ENCODE data around the gene RAD51B. TPM values are rescaled to one million over a fixed set of nuclear protein-coding genes. Genes with fewer than 3 reads are reported as not detected.
A peak's percentile ranks its signal among the peaks of the same experiment; 100 is the strongest.

The RAD51B gene
- total and polyA plus RNA-seq, 2 of the 13 experiments (the other 11 are each of a cell fraction or from before 2014, with no cell fraction given): 7.0 to 9.5 TPM

GRCh38 chr14:68571114-68571591 is 751.6 kb downstream of the RAD51B start (continued):
- TF ChIP-seq ZNF629 (CRISPR knock-in tag; conservative IDR thresholded peaks at IDR 0.05): 0 out of 2 replicates have a peak, but pooled peaks have one; percentile 24

DNA sequence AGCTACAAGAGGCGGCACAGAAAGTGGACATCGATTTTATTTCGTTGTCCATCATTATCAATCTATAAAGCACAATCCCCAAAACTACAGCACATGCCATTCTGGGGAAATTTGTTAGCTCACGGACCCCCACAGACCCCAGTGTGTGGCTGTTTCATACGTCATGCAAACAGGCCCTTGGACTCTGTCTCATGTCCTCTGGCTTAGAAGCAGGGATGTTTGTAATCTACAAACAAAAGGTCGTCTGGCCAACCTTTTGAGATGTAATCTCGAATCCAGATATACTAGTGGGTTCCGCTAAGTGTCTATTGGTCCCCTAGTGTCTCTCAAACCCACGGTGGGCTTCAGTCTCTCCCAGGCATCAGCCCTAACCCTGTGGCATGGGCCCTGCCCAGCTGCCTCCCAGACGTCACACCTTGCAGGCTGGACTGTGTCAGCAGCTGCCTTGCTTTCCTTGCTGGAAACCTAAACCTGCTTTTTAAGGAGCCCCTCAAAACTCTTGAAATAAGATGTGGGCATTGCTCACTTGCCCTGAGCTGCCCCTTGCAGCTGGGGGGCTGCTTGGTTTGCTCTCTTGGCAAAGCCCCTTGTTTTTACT is 752.4 kb downstream of the RAD51B start:
- FAIRE-seq: peak; percentile 15
- Histone ChIP-seq H3K27me3 (ENCODE audit: control insufficient read depth in 1 of 2, insufficient read depth in 2 of 2, low read length in 2 of 2) (no peaks in the 10 kb centered on the region), H3K9me3 (ENCODE audit: low read length) (0 out of 2 replicates have a peak, but pooled peaks cover 5% of the 10 kb centered on the region), H3K4me3 (replicated peaks in 1 of 3; ENCODE audit: insufficient read depth in 1 of 3, low read depth in 2 of 3, low read length in 3 of 3) (no peak overlapping the region), H3K4me1 (ENCODE audit: insufficient read depth, low read length) (peaks cover 70% of the 10 kb centered on the region), H4K20me1 (ENCODE audit: insufficient read depth, low read length) (no peaks in the 10 kb centered on the region), H3K79me2 (ENCODE audit: insufficient read depth, low read length) (no peaks in the 10 kb centered on the region), H3K27ac (ENCODE audit: extremely low read length, insufficient read depth, low read length) (no peak overlapping the region), H3K9ac (ENCODE audit: insufficient read depth, low read depth, low read length) (no peak overlapping the region), H3K36me3 (replicated peaks in 1 of 2; ENCODE audit: control insufficient read depth in 1 of 2, insufficient read depth in 2 of 2, low read length in 2 of 2) (no peaks in the 10 kb centered on the region), H2AFZ (ENCODE audit: low read length) (no peak overlapping the region), H3K4me2 (ENCODE audit: low read depth, low read length) (0 out of 2 replicates have a peak overlapping the region, but pooled peaks have one; percentile 5)
- intact Hi-C loops (cut with micrococcal nuclease; ENCODE audit: unreplicated experiment): no loop called here
- BruUV-seq (replicated peaks): no TSS peak
- in situ Hi-C loops (cut with HindIII; ENCODE audit: extremely low pct_ligation_motif_present, low pct_unique_long_range_greater_than_20kb): no loop called here
- CTCF ChIA-PET (ENCODE audit: low intra/inter-chr PET ratio, low total read pairs): no interaction called here
- POLR2A ChIA-PET: interaction anchor here (1.4 kb wide), 1 partner anchor 221 kb away, joined by 4 read pairs; the partner anchor contains the start of gene ZFP36L1
- DNase-seq (ENCODE audit: low spot score): peak; percentile 27
- TF ChIP-seq HNF4A (CRISPR knock-in tag; IDR thresholded peaks at IDR 0.05): 0 out of 2 replicates have a peak, but pooled peaks have one; percentile 17
- TF ChIP-seq EP300 (IDR thresholded peaks at IDR 0.05; ENCODE audit: low read depth in 2 of 2, low read length in 2 of 2): peak in 1 of 2 experiments; percentile 19; a peak in 1 of 4 replicates
- TF ChIP-seq EP300 (CRISPR knock-in tag; IDR thresholded peaks at IDR 0.05; ENCODE audit: borderline replicate concordance): no peak
- TF ChIP-seq CREB1 (IDR thresholded peaks at IDR 0.05): peak; percentile 45; the same call in 1 of the 2 replicates
- TF ChIP-seq CREB1 (CRISPR knock-in tag; IDR thresholded peaks at IDR 0.05): no peak
- TF ChIP-seq ZNF562 (CRISPR knock-in tag; IDR thresholded peaks at IDR 0.05; ENCODE audit: borderline replicate concordance): no peak
- ATAC-seq: no peak
- WGBS (ENCODE audit: low lambda C conversion rate): 42% methylated on average over 7 of the region's 10 CpGs

Data from HepG2 (cell line).